ENCODE data around the gene EIF4E1B. TPM values are rescaled to one million over a fixed set of nuclear protein-coding genes. Genes with fewer than 3 reads are reported as not detected.
A peak's percentile ranks its signal among the peaks of the same experiment; 100 is the strongest.

Gene EIF4E1B
- total RNA-seq, 2 donors from 2014 or later, result 1.6 TPM; not detected in 1

GRCh38 chr5:176593273-176593869 lies 37.1 kb upstream of the EIF4E1B start:
- 89% methylated on average over 12 of the region's 12 CpGs for WGBS
- intact Hi-C loops (cut with DNase I), result no loop called here
- Histone ChIP-seq H3K27me3 (replicated peaks; ENCODE audit: insufficient read depth) (no peaks in the 10 kb centered on the region), H3K27ac (no peak overlapping the region), H3K4me3 (no peak overlapping the region), H3K9me3 (no peaks in the 10 kb centered on the region), H3K4me1 (replicated peaks) (no peaks in the 10 kb centered on the region), H3K36me3 (no peaks in the 10 kb centered on the region)
- TF ChIP-seq, protein P1, sequence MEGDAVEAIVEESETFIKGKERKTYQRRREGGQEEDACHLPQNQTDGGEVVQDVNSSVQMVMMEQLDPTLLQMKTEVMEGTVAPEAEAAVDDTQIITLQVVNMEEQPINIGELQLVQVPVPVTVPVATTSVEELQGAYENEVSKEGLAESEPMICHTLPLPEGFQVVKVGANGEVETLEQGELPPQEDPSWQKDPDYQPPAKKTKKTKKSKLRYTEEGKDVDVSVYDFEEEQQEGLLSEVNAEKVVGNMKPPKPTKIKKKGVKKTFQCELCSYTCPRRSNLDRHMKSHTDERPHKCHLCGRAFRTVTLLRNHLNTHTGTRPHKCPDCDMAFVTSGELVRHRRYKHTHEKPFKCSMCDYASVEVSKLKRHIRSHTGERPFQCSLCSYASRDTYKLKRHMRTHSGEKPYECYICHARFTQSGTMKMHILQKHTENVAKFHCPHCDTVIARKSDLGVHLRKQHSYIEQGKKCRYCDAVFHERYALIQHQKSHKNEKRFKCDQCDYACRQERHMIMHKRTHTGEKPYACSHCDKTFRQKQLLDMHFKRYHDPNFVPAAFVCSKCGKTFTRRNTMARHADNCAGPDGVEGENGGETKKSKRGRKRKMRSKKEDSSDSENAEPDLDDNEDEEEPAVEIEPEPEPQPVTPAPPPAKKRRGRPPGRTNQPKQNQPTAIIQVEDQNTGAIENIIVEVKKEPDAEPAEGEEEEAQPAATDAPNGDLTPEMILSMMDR (IDR thresholded peaks at IDR 0.05), result no peak
- no peak for TF ChIP-seq POLR2AphosphoS5 (IDR thresholded peaks at IDR 0.05)
- TF ChIP-seq POLR2A (IDR thresholded peaks at IDR 0.05), result no peak
- DNase-seq (ENCODE audit: low spot score), result no peak

GRCh38 chr5:176594554-176594953 lies 35.9 kb upstream of the EIF4E1B start:
- intact Hi-C loops (cut with DNase I), result no loop called here
- no peak for DNase-seq (ENCODE audit: low spot score)
- Histone ChIP-seq H3K36me3 (no peaks in the 10 kb centered on the region), H3K9me3 (no peaks in the 10 kb centered on the region), H3K4me1 (replicated peaks) (no peaks in the 10 kb centered on the region), H3K27me3 (replicated peaks; ENCODE audit: insufficient read depth) (no peaks in the 10 kb centered on the region), H3K27ac (no peak overlapping the region), H3K4me3 (no peak overlapping the region)
- TF ChIP-seq POLR2AphosphoS5 (IDR thresholded peaks at IDR 0.05) (no peak), POLR2A (IDR thresholded peaks at IDR 0.05) (no peak)
- TF ChIP-seq, protein P1 (IDR thresholded peaks at IDR 0.05), result no peak
- WGBS, result 80% methylated on average over 8 of the region's 8 CpGs

DNA sequence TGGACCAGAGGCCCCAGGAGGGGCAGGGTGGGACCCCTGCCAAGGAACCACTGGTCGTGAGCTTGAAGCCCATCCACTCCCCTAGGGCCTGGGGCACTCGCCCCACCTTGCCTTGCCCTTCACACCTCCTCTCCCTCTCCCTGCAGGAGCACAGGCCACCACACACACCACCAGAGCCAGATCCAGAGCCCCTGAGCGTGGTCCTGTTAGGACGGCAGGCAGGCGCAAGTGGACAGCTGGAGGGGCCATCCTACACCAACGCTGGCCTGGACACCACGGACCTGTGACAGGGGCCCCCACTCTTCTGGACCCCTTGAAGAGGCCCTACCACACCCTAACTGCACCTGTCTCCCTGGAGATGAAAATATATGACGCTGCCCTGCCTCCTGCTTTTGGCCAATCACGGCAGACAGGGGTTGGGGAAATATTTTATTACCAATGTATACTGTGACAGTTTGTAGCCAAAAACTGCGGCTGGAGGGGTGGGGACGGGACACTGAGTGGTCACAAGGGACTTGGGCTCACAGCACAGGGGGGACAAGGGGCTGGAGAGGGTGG lies 35.0 kb upstream of the EIF4E1B start:
- Histone ChIP-seq H3K4me1 (replicated peaks) (no peaks in the 10 kb centered on the region), H3K27ac (no peak overlapping the region), H3K27me3 (replicated peaks; ENCODE audit: insufficient read depth) (no peaks in the 10 kb centered on the region), H3K4me3 (no peak overlapping the region), H3K36me3 (no peaks in the 10 kb centered on the region), H3K9me3 (no peaks in the 10 kb centered on the region)
- 73% methylated on average over 11 of the region's 11 CpGs for WGBS
- DNase-seq (ENCODE audit: low spot score), result no peak
- TF ChIP-seq, protein P1 (IDR thresholded peaks at IDR 0.05), result no peak
- TF ChIP-seq POLR2A (IDR thresholded peaks at IDR 0.05) (no peak), POLR2AphosphoS5 (IDR thresholded peaks at IDR 0.05) (no peak)
- intact Hi-C loops (cut with DNase I), result no loop called here

GRCh38 chr5:176596069-176596644 lies 34.3 kb upstream of the EIF4E1B start:
- no peak overlapping the region for H3K27ac ChIP-seq
- TF ChIP-seq, protein P1 (IDR thresholded peaks at IDR 0.05), result no peak
- TF ChIP-seq POLR2A (IDR thresholded peaks at IDR 0.05) (no peak), POLR2AphosphoS5 (IDR thresholded peaks at IDR 0.05) (no peak)
- no peaks in the 10 kb centered on the region for H3K36me3 ChIP-seq
- no peaks in the 10 kb centered on the region for H3K27me3 ChIP-seq (replicated peaks; ENCODE audit: insufficient read depth)
- no peaks in the 10 kb centered on the region for H3K4me1 ChIP-seq (replicated peaks)
- DNase-seq (ENCODE audit: low spot score), result no peak
- peak overlapping the region in 1 of 2 donors; percentile 27 for H3K4me3 ChIP-seq
- intact Hi-C loops (cut with DNase I), result no loop called here
- 85% methylated on average over 23 of the region's 23 CpGs for WGBS
- H3K9me3 ChIP-seq, result no peaks in the 10 kb centered on the region
